Skeletal muscle cell (primary cell): ENCODE data around the gene TNNT3.
"Not testable (repeated sequence)": the region's sequence is repeated elsewhere in the genome, so short reads cannot be mapped to it uniquely, and the experiment has no call there.

Experiments
- DNase-seq: peaks from one replicate; pipeline ENCODE4 v3.0.0-alpha.2; 2010; ENCODE audit warnings: low read depth
- H3K4me3 ChIP-seq: 2 replicates; pipeline ENCODE4 v1.5.1; 2011; ENCODE audit warnings: low read depth, mild to moderate bottlenecking, control low read depth, low read length, moderate library complexity

The TNNT3 gene

DNA sequence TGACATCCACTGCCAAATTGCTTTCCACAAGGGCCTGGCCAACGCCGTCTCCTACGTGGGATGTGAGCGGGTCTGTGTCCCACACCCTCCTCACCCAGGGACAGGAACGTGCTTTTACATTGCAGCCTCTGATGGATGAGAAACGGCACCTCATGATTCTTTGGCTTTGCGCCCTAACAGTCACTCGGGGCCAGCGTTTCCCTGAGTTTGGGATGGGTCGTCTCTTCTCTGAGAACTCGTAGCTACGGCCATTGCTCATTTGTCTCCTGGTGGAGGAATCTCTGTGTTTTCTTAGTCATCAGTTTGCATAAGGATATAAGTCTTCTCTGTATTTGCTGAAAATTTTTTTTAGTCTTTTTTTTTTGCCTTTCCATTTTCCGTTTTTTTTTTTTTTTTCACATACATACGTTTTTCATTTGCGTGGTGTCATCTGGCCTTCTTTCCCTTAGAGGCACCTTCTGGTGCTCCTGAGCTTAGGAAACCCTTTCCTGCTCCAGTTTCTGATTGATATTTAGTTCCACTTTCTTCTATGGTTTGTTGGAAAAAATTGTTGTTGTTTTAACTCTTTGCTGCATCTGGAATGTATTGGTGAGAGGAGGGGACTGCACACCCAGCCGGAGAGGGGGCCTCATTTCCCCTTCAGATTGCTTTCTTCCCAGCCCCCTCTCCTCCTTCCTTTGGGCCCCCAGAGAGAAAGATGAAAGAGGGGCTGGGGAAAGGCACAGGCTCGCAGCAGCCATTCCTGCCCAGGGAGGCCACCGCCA lies 12.0 kb downstream of the TNNT3 start:
- peak; percentile 60 for DNase-seq
- no peak overlapping the region for H3K4me3 ChIP-seq

DNA sequence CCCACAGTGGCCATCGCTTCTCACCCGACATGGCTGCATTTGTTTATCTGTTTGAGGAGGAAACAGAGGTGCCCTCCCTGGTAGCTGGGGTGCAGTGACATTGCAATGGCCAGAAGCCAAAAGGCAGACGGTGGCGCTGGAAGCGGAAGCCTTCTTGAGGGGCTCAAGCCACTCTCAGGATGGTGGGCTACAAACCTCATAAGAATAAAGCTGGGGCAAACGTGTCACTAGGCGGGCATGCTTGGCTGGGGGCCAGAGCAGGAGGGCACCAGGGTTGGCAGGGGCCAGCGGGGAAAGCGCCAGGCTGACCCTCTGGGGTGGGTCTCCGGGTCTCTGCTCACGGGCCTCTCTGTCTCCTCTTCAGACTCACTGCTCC lies 12.6 kb downstream of the TNNT3 start:
- no peak overlapping the region for H3K4me3 ChIP-seq
- no peak for DNase-seq

DNA sequence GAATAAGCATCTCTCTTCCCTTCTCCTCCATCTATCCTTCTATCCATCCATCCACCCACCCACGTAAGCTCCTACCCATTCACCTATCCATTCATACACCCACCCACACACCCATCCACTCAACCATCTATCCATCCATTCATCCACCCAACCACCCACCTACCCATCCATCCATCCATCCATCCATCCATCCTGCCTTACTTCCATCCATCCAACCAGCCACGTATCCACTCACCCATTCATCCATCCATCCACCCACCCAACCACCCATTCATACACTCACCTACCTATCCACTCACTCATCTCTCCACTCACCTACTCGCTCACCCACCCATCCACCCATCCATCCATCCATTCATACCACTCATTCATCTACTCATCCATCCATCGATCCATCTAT lies 13.2 kb downstream of the TNNT3 start:
- H3K4me3 ChIP-seq: no peak overlapping the region
- DNase-seq: no peak

DNA sequence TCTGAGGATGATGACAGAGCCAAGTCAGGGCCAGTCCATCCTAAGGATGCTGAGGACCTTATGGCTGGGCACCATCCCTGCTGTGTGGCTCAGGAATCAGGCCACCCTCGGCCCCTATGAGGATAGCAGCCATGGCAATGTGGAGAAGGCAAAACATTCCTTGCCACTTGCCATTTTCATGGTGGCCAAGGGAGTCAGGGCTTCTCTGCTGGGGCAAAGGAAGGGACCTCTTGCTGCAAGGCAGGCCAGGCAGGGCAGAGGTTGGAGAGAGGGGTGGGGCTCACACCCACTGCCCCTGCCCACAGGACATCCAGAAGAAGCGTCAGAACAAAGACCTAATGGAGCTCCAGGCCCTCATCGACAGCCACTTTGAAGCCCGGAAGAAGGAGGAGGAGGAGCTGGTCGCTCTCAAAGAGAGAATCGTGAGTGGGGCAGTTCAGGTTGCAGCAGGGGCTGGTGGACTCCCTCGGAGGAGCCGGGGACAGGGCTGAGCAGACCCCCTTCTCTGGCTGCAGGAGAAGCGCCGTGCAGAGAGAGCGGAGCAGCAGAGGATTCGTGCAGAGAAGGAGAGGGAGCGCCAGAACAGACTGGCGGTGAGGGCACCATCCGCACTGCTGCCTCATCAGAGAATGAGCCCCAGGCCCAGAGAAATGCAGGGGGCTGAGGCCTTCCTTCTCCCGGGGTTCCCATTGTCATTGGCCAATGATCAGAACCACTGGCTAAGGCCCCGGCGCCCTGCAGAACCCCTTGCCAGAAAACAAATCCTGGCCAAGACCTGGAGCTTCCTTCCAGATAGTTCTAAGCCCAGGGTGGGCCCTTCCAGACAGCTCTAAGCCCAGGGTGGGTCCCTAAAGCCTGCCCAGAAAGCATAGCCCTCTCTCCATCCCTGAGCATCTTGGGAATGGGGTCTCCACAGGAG lies 14.2 kb downstream of the TNNT3 start:
- DNase-seq: no peak
- H3K4me3 ChIP-seq: no peak overlapping the region

DNA sequence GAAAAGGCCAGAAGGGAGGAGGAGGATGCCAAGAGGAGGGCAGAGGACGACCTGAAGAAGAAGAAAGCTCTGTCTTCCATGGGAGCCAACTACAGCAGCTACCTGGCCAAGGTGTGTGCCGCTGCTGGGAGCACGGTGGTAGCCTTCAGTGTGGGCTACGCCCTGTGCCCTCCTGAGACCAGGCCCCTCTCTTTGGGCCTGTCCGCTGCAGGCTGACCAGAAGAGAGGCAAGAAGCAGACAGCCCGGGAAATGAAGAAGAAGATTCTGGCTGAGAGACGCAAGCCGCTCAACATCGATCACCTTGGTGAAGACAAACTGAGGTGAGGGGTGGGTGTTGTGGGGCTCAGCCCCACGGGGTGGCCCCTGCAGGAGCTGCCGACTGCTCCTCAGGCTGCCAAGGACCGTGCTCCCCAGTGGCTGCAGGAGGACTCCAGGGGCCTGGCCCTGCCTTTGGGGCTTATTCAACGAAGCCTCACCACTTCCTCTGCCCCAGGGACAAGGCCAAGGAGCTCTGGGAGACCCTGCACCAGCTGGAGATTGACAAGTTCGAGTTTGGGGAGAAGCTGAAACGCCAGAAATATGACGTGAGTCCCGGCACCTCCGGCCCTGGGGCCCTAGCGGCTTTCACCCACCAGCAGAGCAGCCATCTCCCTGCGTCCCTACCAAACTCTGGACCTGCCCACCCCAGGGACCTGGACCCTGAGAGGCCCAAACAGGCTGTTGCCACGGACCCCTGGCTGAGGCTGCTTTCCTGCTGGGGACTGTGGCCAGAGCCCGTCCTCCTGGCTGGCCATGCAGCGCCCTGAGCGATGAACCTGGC lies 15.0 kb downstream of the TNNT3 start:
- no peak for DNase-seq

DNA sequence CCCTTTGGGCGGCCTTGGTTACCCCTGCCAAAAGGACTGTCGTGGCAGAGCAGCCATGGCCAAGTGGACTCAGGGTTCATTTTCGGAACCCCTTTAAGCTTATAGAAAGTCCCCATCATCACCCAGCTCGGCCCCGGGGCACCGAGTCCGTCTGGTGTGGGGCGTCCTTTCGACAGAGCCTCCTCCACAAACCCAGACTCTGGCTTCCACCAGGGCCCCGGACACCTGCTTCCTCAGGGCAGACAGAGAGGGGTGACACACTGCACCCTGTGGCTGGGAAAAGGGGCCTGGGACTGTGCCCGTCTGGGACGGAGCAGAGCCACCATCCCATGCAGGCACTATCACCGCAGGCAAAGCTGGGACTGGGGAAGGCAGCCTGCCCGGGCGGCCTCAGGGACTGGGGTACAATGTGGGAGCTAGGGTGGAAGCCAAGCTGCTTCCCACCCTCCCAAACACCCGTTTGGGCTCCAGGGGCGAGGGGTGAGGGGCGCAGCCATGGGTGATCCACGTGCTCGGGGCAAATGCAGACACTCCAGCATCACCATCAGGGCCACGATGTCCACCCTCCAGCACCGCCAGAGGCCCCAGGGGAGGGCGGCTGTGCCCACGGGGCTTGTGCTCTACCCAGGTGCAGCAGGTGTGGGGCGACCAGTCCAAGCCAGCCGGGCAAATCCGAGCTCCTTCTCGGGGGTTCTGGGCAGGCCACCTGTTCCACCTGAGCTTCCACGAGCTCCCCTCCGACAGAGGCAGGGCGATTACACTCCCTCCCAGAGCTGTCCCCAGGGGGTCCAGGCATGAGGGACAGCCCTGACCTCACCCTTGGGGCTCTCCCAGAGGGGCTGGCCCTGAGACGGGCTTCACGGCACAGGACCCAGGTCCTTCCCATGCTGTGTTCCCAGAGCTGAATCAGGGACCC lies 15.9 kb downstream of the TNNT3 start:
- H3K4me3 ChIP-seq: no peak overlapping the region
- DNase-seq: no peak

More for the DNA sequence above, 15.0 kb downstream of the TNNT3 start:
- no peak overlapping the region for H3K4me3 ChIP-seq

DNA sequence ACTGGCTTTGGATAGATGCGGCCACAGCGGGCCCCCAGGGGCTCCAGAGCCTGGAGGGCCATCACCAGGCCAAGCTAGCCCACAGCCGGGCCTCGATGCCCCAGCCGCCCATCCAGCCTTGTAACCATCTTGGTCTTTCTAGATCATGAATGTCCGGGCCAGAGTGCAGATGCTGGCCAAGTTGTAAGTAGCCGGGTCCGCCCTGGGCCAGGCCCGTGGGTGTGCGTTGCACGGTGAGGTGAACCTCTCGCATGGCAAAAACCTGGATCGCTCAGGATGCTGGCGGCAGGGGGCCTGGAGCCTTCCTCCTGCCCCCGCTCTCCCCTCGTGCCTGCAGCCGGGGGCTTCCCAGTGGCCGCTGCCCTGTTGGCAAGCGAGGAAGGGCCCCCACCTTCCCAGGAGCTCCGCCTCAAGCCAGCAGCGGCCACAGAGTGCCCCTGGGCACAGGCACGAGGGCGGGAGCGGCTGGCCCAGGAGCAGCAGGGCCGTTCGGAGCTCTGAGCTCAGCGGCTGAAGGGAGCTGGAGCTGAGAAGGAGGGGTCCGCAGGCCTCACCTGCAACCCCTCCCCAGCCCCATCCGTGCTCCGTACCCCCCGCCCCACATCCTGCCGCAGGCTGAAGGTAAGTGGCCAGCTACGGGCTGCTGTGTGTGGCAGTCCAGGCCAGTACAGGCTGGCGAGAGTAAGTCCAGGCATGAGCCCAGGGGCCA lies 16.7 kb downstream of the TNNT3 start:
- H3K4me3 ChIP-seq: no peak overlapping the region
- no peak for DNase-seq

DNA sequence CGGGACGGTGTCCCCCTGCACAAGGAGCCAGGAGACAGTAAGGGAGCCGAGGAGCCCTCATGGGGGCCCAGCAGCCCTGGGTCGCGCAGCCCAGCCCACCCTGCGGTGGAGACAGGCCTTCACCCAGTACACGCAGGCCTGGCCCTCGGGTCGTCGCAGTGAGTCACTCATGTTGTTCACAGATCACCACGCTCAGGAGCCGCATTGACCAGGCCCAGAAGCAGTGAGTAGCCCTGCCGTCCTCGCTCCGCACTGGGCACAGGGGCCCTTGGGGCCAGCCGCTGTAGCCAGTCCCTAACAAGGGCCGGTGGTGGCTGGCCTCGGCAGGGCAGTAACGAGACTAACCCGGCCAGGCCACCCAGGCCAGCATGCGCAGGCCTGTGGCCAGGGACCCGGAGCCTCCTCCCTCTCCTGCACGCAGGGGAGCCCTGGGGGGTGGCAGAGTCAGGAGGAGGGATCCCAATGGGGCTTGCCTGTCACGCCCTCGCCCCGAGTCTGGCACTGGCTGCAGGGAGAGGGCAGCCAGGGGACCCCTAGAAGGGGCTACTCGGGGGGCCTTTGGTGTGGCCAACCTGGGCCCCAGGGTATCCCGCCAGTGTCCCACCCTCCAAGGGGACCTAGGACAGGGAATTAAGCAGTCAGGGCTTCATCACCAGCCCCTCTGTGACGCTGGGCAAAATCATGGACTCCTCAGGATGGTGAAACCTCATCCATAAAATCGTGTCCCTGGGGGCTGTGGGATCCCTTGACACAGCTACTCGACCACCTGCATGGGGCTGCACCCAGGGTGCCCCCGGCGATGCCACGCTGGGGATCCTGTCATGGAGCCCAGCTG lies 17.5 kb downstream of the TNNT3 start:
- DNase-seq: no peak
- no peak overlapping the region for H3K4me3 ChIP-seq

DNA sequence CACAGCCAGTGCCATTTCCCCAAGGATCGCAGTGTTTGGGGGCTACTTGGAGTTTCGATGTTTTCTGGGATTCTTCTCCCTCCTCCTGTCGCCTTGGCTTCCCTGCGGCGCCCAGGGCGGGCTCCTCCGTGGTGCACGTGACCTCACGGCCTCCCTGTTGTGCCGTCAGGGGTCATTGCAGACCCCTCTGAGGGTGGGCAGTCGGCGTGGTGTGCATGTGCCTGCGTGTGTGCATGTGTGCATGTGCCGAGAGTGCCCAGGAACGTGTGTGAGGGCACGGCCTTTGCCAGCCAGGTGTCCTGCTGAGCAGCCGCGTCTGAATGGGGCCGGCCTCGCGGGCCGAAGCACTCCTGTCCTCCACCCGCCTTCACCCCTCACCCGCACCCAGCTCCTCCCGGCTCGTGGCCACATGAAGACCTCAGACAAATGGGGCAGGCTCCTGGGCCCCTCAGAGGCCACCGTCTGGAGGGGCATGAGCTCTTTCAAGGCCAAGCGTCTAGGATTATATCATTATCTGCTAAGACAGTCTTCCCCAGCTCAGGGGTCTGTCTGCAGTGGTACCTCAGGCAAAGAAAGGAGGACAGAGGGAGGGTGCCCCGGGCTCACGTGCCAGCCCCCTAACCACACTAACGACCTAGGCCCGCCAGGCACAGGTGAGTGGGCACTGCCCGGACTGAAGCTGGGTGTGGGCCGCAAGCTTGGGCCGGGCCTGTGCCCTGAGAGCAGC lies 18.3 kb downstream of the TNNT3 start:
- no peak overlapping the region for H3K4me3 ChIP-seq
- no peak for DNase-seq

DNA sequence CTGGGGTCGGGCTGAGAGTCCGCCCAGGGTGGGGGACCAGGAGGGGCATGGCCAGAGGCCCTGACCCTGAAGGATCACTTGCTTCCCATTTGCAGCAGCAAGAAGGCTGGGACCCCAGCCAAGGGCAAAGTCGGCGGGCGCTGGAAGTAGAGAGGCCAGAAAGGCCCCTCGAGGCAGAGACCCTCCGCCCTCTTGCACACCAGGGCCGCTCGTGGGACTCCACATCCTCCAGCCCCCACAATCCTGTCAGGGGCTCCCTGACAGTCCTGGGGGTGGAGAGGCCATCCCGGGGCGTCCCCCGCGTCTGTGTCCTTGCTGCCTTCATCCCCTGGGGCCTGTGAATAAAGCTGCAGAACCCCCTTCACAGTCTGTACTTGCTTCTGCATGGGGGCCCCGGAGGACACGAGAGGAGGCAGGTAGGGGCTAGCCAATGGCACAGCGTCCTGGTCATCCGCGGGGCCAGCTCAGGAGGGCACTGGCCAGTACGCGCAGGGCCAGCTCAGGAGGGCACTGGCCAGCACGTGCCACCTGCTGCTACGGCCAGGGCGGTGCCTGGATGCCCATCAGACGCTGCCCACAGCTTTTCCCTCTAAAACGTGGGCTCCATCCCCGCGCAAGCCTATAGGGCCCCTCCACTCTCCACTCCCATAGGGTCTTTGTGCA lies 19.0 kb downstream of the TNNT3 start:
- no peak for DNase-seq
- no peak overlapping the region for H3K4me3 ChIP-seq

DNA sequence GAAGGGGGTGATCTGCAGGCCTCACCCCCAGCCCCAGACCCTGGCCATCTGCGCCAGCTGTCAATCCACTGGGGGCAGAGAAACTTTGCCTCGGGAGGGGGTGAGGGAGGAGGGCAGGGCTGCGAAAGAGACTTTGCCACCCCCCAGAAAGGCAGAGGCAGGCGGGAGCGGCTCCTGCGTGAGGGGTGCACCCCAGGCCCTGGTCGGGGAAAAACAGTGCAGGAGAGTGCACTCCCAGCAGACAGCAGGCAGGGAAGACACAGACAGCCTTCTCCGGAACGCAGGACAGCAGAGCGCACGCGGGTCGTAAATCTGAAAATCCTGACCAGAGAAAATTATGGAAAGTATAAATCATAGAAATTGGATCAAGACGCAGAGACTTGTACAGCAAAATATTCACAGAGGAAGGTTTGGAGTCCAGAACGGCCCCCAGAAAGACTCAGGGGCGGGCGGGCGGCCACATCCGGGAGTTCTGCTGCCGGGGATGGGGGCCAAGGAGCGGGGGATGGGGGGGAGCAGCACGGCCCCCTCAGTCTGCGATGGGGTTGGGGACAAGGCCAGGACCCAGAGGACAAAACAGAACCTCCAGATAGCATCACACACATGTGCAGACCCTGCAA lies 19.6 kb downstream of the TNNT3 start:
- no peak overlapping the region for H3K4me3 ChIP-seq
- DNase-seq: no peak

DNA sequence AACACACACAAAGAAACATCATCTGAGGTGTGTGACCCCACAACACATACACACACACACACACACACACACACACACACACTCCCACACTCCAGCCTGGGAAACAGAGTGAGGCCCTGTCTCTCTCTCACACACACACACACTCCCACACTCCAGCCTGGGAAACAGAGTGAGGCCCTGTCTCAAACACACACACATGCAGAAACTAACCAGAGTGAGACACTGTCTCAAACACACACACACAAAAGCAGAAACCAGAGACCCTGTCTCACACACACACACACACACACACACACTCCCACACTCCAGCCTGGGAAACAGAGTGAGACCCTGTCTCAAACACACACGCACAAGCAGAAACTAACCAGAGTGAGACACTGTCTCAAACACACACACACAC lies 20.3 kb downstream of the TNNT3 start:
- DNase-seq: peak; percentile 64
- H3K4me3 ChIP-seq: not testable (repeated sequence)

DNA sequence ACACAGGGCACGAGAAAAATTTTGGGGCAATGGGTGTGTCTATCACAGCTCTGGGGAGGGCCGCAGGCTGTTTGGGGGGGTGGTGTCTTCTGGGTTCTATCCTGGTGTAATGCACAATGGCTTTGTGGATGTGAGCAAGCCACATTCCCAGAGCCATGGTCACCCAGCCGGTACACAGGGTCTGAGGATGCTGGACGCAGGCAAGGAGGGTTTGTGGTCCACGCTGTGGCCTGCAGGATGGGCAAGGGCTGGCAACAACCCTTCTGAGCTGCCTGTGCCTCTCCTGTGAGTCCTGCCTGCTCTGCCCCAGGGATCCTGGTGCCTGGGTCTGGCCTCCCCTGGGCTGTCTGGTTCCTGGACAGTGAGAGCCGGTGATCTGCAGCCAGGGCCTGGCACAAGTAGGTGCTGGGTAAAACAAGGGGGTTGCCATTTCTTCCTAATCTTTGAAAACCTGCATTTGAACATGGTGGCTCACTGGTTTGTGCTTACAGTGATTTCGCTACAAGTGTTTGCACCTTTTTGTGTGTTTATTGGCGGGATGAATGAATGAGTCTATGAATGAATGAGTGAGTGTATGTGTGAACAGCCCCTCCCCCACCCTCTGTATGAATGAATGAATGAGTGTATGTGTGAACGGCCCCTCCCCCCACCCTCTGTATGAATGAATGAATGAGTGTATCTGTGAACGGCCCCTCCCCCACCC lies 23.2 kb downstream of the TNNT3 start:
- no peak overlapping the region for H3K4me3 ChIP-seq
- no peak for DNase-seq

DNA sequence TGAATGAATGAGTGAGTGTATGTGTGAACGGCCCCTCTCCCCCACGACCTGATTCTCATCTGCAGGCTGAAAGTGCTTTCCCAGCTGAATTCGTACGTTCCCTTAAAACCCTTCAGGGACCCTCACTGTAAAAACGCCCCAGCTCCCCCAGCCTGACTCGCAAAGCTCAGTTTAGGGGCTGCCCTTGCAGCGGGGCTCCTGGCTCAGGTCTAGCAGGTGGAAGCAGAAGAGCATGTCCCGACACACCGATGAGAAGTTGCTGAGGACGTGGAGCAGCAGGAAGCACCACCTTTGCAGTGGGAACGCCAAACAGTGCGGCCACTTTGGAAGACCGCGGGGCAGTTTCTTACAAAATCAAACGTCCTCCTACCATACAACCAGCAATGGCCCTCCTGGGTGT lies 24.1 kb downstream of the TNNT3 start:
- H3K4me3 ChIP-seq: no peak overlapping the region
- DNase-seq: no peak

DNA sequence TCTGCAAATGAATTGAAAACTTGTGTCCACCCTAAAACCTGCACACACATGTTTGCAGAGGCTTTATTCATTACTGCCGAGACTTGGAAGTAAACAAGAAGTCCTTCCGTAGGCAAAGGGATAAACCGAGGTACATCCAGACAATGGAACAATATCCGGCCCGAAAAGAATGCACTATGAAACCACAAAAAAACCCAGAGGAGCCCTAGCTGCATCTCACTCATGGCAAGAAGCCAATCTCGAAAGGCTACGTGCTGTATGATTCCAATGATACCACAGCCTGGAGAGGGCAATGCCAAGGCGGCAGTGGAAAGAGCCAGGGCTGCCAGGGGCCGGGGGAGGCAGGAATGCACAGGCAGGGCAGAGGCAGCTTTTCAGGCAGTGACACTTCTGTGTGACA lies 24.5 kb downstream of the TNNT3 start:
- no peak for DNase-seq
- no peak overlapping the region for H3K4me3 ChIP-seq
